22Rv1 (cell line): ENCODE data around the gene UPP2.

Source experiments
- H3K27ac ChIP-seq: fragments of 450-650 bp; 2 replicates; pipeline ENCODE4 v1.5.1; 2017
- CTCF ChIP-seq: fragments of 450-650 bp; IDR thresholded peaks from 2 replicates; pipeline ENCODE4 v1.5.1; 2017; ENCODE audit warnings: mild to moderate bottlenecking
- ZFX ChIP-seq: fragments of 450-650 bp; IDR thresholded peaks from 2 replicates; pipeline ENCODE4 v1.6.1; 2017; ENCODE audit warnings: antibody characterized with exemption, borderline replicate concordance

The UPP2 gene

GRCh38 chr2:158095912-158096311, 5.8 kb upstream of the UPP2 start:
- H3K27ac ChIP-seq = no peak overlapping the region
- TF ChIP-seq CTCF = no peak
- TF ChIP-seq ZFX = no peak

DNA sequence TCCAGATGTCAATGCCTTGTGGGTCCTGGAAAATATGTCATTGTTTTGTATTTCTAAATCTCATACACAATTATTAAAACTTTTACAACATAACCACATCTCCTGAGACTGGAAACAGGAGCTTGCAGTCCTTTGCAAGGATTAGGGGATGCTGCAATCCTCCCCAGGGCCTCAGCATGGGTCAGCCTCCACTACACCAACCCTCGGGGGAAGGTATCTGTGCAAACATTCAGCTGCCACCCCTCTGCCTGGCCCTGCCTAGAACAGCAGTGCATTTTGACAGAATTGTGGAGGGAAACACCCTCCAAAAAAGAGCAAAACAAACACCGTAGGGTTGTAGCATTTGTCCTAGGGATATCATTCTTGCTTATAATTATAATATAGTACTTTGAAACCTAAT, 4.2 kb upstream of the UPP2 start:
- TF ChIP-seq ZFX (no peak), CTCF (no peak)
- H3K27ac ChIP-seq = no peak overlapping the region

GRCh38 chr2:158098178-158098577, 3.5 kb upstream of the UPP2 start:
- TF ChIP-seq CTCF = no peak
- TF ChIP-seq ZFX = no peak
- no peak overlapping the region for H3K27ac ChIP-seq

DNA sequence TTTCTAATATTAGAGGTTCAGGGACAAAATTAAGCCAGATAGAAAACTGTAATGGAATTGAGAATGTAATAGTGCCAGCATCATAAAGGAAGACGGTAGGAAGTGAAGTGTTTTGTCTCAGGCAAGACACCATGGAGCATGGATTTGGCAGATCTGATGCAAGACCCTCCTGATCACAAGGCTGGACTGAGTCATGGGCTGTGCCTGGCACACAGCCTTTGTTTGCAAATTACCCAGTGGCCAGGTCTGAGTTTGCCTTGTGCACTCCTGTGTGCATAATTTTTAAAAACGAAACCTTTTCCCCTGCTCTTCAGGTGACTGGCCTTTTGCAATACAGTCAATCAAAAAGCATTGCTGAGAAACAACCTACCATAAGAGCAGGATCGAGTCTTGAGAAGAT, 2.0 kb upstream of the UPP2 start:
- no peak overlapping the region for H3K27ac ChIP-seq
- no peak for TF ChIP-seq ZFX
- no peak for TF ChIP-seq CTCF

- no peak overlapping the region for H3K27ac ChIP-seq
- TF ChIP-seq CTCF (no peak), ZFX (no peak)
Observed at GRCh38 chr2:158100411-158100810, 1.3 kb upstream of the UPP2 start.

DNA sequence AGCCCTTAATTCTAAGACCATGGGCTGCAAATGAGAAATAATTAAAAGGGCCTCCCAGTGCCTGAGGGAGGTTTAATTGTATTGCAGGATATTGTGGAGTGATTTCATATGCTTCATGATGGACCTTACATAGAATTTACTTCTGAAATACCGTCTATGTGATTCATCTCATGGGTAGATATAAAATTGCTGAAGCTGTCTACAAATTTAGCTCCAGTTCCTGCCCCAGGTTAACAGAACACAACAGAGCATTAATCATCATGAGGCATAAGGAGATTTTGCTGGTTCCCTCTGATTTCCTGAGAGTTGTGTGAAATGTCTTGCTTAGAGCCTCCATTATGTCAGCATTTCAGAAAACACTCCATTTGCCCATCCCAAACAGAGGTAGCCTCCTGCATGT, 770 bp downstream of the UPP2 start:
- TF ChIP-seq CTCF (no peak), ZFX (no peak)
- no peak overlapping the region for H3K27ac ChIP-seq

DNA sequence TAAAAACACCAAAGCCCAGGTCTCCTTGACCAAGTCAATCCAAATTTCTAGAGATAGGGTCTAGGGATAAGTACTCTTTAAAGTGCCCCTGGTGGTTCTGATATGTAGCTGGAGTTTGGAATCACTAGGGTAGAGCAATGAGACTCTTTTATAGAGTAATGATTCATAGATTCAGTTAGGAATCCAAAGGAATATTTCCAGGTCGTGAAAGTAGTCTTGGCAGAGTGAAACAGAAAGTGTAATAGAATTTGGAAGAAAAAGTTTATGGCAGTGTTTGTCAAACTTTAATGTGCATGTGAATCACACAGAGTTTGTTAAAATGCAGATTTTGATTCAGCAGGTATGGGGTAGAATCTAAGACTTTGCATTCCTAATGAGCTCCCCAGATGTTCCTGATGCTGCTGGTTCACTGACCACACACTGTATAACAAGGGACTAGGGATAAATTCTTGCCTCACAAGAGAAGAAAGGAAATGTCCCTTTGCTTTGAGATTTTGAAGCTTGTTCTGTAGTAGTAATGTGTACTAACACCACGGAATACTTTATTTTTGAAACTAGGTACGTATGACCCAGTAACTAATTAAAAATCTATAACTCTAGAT, 1.8 kb downstream of the UPP2 start:
- no peak overlapping the region for H3K27ac ChIP-seq
- no peak for TF ChIP-seq CTCF
- no peak for TF ChIP-seq ZFX
